ENCODE data around the gene TRIM33. TPM values are rescaled to one million over a fixed set of nuclear protein-coding genes. Genes with fewer than 3 reads are reported as not detected.

The TRIM33 gene
- total RNA-seq, 1 donor from 2014 or later: 24.0 TPM

- no peak overlapping the region for H3K27ac Mint-ChIP-seq (ENCODE audit: unreplicated experiment)
- no peak for DNase-seq (ENCODE audit: low spot score)
- H3K4me3 Mint-ChIP-seq (ENCODE audit: unreplicated experiment): no peak overlapping the region
These were observed 6.3 kb upstream of the TRIM33 start for GRCh38 chr1:114517348-114517747.

DNA sequence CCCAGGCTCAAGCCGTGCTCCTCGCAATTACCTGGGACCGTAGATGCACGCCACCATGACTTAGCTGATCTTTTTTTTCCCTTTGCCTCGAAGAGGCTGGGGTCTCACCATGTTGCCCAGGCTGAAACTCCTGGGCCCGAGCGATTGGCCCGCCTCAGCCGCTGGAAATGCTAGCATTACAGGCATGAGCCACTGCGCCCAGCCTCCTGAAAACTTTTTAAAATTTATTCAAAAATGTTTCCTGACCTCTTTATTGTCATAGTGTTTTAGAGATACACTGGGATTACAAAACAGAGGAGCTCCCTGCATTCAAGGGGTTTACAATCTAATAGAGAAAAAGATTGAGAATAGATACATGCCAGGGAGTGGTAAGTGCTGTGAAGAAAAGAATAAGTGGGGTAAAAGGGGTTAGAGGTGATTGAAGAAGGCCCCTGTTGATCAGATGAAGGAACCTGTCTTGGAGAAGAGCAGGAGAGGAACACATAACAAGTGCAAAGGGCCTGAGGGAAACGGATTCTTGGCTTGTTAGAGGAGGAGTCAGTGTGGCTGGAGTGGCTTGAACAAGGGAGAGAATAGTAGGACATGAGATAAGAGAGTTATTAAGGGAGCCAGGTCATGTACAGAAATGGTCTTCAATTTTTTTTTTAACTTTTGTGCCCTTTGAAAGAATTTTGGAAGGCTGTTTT is 1.7 kb upstream of the TRIM33 start:
- Mint-ChIP-seq H3K27ac (ENCODE audit: unreplicated experiment) (no peak overlapping the region), H3K4me3 (ENCODE audit: unreplicated experiment) (peak overlapping the region; percentile 21)

More at GRCh38 chr1:114517348-114517747, 6.3 kb upstream of the TRIM33 start:
- H3K9me3 Mint-ChIP-seq (ENCODE audit: low read depth): no peaks in the 10 kb centered on the region
- peaks cover 3% of the 10 kb centered on the region for H3K4me1 Mint-ChIP-seq (ENCODE audit: low read depth)
- H3K27me3 Mint-ChIP-seq (ENCODE audit: low read depth): peaks cover 4% of the 10 kb centered on the region
- no peaks in the 10 kb centered on the region for H3K36me3 Mint-ChIP-seq (ENCODE audit: low read depth)
- no peak for TF ChIP-seq CTCF (IDR thresholded peaks at IDR 0.05)

DNA sequence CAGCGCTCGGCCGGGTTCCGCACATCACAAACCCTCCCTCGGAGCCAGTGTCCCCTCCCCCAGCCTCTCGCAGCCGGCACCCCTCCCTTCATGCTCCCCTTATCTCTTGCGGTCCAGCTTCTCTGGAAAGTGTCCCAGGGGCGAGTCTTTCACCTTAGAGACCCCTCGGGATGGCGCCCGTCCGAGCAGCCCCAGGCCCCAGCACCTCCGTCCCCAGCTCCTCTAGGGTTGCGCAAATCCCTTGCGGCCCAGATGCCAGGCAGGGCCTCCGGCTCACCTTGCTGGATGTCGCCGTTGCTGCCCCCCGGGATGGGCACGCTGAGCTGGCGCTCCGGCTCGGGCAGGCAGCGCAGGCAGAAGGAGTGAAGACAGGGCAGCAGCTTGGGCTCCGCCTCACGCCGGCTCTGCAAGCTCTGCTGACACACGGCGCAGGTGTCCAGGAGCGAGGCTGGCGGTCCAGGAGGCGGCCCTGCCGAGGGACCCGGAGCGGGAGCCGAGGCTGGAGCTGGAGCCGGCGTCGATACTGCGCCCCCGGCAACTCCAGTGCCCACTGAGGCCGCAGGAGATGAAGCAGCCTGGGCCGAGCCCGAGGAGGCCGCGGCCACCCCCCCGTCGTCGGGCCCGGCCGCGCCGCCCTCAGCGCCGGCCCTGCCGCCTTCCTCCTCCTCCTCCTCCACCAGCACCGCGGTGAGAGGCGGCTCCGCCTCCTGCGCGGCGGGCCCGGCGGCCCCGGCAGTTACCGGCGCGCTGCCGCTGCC is 550 bp downstream of the TRIM33 start:
- Mint-ChIP-seq H3K27me3 (ENCODE audit: low read depth) (no peaks in the 10 kb centered on the region), H3K9me3 (ENCODE audit: low read depth) (no peaks in the 10 kb centered on the region), H3K4me1 (ENCODE audit: low read depth) (peaks cover 45% of the 10 kb centered on the region), H3K36me3 (ENCODE audit: low read depth) (no peaks in the 10 kb centered on the region), H3K4me3 (ENCODE audit: unreplicated experiment) (peak overlapping the region; percentile 93), H3K27ac (ENCODE audit: unreplicated experiment) (peak overlapping the region; percentile 85)
- no peak for TF ChIP-seq CTCF (IDR thresholded peaks at IDR 0.05)
- peak; percentile 90 for DNase-seq (ENCODE audit: low spot score)

More for the DNA sequence above, 1.7 kb upstream of the TRIM33 start:
- no peak for TF ChIP-seq CTCF (IDR thresholded peaks at IDR 0.05)
- Mint-ChIP-seq H3K4me1 (ENCODE audit: low read depth) (peaks cover 33% of the 10 kb centered on the region), H3K9me3 (ENCODE audit: low read depth) (no peaks in the 10 kb centered on the region), H3K27me3 (ENCODE audit: low read depth) (no peaks in the 10 kb centered on the region), H3K36me3 (ENCODE audit: low read depth) (no peaks in the 10 kb centered on the region)
- no peak for DNase-seq (ENCODE audit: low spot score)

GRCh38 chr1:114509596-114510273 is 1.3 kb downstream of the TRIM33 start:
- Mint-ChIP-seq H3K4me3 (ENCODE audit: unreplicated experiment) (peak overlapping the region; percentile 93), H3K27ac (ENCODE audit: unreplicated experiment) (peak overlapping the region; percentile 85), H3K9me3 (ENCODE audit: low read depth) (no peaks in the 10 kb centered on the region), H3K27me3 (ENCODE audit: low read depth) (no peaks in the 10 kb centered on the region), H3K4me1 (ENCODE audit: low read depth) (peaks cover 48% of the 10 kb centered on the region), H3K36me3 (ENCODE audit: low read depth) (no peaks in the 10 kb centered on the region)
- no peak for TF ChIP-seq CTCF (IDR thresholded peaks at IDR 0.05)
- no peak for DNase-seq (ENCODE audit: low spot score)

DNA sequence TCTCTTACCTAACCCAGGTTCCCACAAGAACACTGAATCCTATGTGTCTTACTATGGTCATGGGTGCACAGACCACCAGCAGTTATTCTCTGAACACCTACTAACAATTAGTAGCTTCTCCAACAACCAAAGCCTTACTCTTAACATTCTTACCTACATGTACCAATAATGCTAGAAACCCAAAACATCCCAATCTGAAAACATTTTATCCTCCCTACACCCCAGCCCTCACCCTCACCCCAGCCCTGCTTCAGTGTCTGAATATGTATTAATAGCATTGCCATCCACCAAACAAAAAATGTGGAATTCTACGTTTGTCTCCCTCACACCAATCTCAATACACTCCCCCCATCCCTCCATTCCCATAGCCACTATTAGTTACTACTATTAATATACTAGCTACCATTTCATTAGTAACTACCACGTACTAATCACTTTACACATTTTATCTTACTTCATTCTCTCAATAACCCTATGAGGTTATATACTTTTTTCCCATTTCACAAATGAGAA is 2.6 kb downstream of the TRIM33 start:
- TF ChIP-seq CTCF (IDR thresholded peaks at IDR 0.05): no peak
- H3K9me3 Mint-ChIP-seq (ENCODE audit: low read depth): no peaks in the 10 kb centered on the region
- peak overlapping the region; percentile 93 for H3K4me3 Mint-ChIP-seq (ENCODE audit: unreplicated experiment)
- DNase-seq (ENCODE audit: low spot score): no peak
- H3K27ac Mint-ChIP-seq (ENCODE audit: unreplicated experiment): no peak overlapping the region
- H3K27me3 Mint-ChIP-seq (ENCODE audit: low read depth): no peaks in the 10 kb centered on the region
- no peaks in the 10 kb centered on the region for H3K36me3 Mint-ChIP-seq (ENCODE audit: low read depth)
- peaks cover 57% of the 10 kb centered on the region for H3K4me1 Mint-ChIP-seq (ENCODE audit: low read depth)
